Panc1 (cell line): ENCODE results near the gene NPLOC4.

ENCODE experiments used
- POLR2AphosphoS5 ChIP-seq: IDR thresholded peaks from 2 replicates; pipeline ENCODE4 v1.6.1; 2012; ENCODE audit warnings: mild to moderate bottlenecking, low read depth, low read length, moderate library complexity
- SIN3A ChIP-seq: IDR thresholded peaks from 2 replicates; pipeline ENCODE4 v1.6.1; 2012; ENCODE audit warnings: low read depth, mild to moderate bottlenecking, low read length, moderate library complexity, borderline replicate concordance; ENCODE audit not compliant: insufficient read depth
- TF ChIP-seq, protein P1 (sequence below): fragments of 450-650 bp; IDR thresholded peaks from 2 replicates; pipeline ENCODE4 v1.5.1; 2017; ENCODE audit warnings: mild to moderate bottlenecking
- TF ChIP-seq, protein P2 (sequence below), 2 experiments: IDR thresholded peaks; 2 replicates each; pipeline ENCODE4 v1.6.1; 2011 to 2012; ENCODE audit warnings: low read depth in 2 of 2, control low read depth in 1 of 2, low read length in 1 of 2, mild to moderate bottlenecking in 1 of 2, moderate library complexity in 1 of 2; ENCODE audit not compliant: insufficient read depth in 1 of 2

DNA sequence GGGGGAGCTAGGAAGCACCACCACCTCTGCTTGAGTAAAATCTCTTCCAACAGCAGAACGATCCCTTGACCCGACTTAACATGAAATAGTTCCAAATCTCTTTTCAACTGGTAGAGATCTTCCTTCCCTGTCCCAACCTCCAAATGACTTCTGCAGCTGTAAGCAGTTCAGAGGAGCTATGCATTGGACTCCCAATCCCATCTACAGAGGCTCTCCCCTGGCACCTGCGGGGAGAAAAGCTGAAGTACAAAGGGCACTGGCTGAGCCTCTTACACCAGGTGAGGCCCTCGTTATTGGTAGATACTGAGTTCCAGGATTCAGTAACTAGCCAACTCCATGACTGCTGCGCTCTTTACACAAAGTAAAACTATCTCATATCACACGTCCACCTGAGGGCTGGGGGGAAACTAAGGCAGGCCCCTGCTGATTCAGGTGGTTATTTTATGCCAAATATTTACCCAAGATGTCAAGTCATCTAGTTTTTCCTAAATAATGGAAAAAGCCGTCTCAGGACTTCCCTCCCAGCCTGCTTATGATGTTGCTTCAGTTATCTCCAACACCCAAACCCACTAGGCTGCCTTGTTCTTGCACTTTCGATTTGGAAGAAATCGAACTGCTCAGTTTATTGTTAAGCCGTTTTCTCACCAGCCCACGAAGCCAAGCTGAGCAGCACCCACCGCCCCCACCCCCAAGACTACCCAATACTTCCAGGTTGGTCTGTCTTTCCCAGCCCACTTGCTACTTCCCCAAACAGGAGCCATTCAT lies 127.5 kb downstream of the NPLOC4 start:
- TF ChIP-seq, protein P1, sequence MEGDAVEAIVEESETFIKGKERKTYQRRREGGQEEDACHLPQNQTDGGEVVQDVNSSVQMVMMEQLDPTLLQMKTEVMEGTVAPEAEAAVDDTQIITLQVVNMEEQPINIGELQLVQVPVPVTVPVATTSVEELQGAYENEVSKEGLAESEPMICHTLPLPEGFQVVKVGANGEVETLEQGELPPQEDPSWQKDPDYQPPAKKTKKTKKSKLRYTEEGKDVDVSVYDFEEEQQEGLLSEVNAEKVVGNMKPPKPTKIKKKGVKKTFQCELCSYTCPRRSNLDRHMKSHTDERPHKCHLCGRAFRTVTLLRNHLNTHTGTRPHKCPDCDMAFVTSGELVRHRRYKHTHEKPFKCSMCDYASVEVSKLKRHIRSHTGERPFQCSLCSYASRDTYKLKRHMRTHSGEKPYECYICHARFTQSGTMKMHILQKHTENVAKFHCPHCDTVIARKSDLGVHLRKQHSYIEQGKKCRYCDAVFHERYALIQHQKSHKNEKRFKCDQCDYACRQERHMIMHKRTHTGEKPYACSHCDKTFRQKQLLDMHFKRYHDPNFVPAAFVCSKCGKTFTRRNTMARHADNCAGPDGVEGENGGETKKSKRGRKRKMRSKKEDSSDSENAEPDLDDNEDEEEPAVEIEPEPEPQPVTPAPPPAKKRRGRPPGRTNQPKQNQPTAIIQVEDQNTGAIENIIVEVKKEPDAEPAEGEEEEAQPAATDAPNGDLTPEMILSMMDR, result no peak
- TF ChIP-seq, protein P2, sequence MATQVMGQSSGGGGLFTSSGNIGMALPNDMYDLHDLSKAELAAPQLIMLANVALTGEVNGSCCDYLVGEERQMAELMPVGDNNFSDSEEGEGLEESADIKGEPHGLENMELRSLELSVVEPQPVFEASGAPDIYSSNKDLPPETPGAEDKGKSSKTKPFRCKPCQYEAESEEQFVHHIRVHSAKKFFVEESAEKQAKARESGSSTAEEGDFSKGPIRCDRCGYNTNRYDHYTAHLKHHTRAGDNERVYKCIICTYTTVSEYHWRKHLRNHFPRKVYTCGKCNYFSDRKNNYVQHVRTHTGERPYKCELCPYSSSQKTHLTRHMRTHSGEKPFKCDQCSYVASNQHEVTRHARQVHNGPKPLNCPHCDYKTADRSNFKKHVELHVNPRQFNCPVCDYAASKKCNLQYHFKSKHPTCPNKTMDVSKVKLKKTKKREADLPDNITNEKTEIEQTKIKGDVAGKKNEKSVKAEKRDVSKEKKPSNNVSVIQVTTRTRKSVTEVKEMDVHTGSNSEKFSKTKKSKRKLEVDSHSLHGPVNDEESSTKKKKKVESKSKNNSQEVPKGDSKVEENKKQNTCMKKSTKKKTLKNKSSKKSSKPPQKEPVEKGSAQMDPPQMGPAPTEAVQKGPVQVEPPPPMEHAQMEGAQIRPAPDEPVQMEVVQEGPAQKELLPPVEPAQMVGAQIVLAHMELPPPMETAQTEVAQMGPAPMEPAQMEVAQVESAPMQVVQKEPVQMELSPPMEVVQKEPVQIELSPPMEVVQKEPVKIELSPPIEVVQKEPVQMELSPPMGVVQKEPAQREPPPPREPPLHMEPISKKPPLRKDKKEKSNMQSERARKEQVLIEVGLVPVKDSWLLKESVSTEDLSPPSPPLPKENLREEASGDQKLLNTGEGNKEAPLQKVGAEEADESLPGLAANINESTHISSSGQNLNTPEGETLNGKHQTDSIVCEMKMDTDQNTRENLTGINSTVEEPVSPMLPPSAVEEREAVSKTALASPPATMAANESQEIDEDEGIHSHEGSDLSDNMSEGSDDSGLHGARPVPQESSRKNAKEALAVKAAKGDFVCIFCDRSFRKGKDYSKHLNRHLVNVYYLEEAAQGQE (IDR thresholded peaks at IDR 0.05; ENCODE audit: insufficient read depth in 1 of 2, low read depth in 2 of 2, low read length in 1 of 2), result no peak
- peak; percentile 43 for TF ChIP-seq POLR2AphosphoS5
- TF ChIP-seq SIN3A, result no peak; the same call in 1 of the 2 replicates
